Breast epithelium (tissue), 4 donors: ENCODE data around the gene B3GNT7. TPM values are rescaled to one million over a fixed set of nuclear protein-coding genes. Genes with fewer than 3 reads are reported as not detected.
A peak's percentile ranks its signal among the peaks of the same experiment; 100 is the strongest.
"Not testable (repeated sequence)": the region's sequence is repeated elsewhere in the genome, so short reads cannot be mapped to it uniquely, and the experiment has no call there.

Experiments used
- DNase-seq, 2 donors: peaks; one replicate each; pipeline ENCODE4 v3.0.0-alpha.2; 2019; ENCODE audit warnings: low spot score in 2 of 2
- H3K27ac ChIP-seq, 2 donors: fragments of 200-600 bp; sonication (generic) in 1 of 2; one replicate each; pipeline ENCODE4 v1.5.1; 2016 to 2019; ENCODE audit warnings: mild to moderate bottlenecking in 1 of 2
- H3K27me3 ChIP-seq, 2 donors: fragments of 200-600 bp; sonication (generic) in 1 of 2; one replicate each; pipeline versions ENCODE4 v1.5.1 to v1.6.0; 2017 to 2019; ENCODE audit warnings: control low read depth in 1 of 2, mild to moderate bottlenecking in 1 of 2
- H3K36me3 ChIP-seq: fragments of 200-600 bp; one replicate; pipeline ENCODE4 v1.5.1; 2019
- H3K4me1 ChIP-seq, 2 donors: fragments of 200-600 bp; sonication (generic); one replicate each; pipeline ENCODE4 v1.5.1; 2016 to 2019; ENCODE audit warnings: control low read depth in 1 of 2
- H3K4me3 ChIP-seq, 3 donors: fragments of 200-600 bp; sonication (generic); 1 replicate in 2 of 3; 2 replicates in 1 of 3; pipeline ENCODE4 v1.5.1; 2016 to 2019; ENCODE audit warnings: mild to moderate bottlenecking in 3 of 3, moderate library complexity in 2 of 3
- H3K9me3 ChIP-seq, 2 donors: fragments of 200-600 bp; sonication (generic) in 1 of 2; one replicate each; pipeline ENCODE4 v1.5.1; 2016 to 2019; ENCODE audit warnings: control low read depth in 1 of 2
- CTCF ChIP-seq, 3 donors: fragments of 450-650 bp; IDR thresholded peaks; one replicate each; pipeline ENCODE4 v1.5.1; 2016 to 2017; ENCODE audit warnings: antibody characterized with exemption in 3 of 3, mild to moderate bottlenecking in 3 of 3, moderate library complexity in 3 of 3
- POLR2A ChIP-seq: fragments of 450-650 bp; IDR thresholded peaks from one replicate; pipeline ENCODE4 v1.6.1; 2016; ENCODE audit warnings: antibody characterized with exemption, mild to moderate bottlenecking, moderate library complexity
- POLR2AphosphoS5 ChIP-seq, 3 donors: sonication (generic); formaldehyde crosslinking; IDR thresholded peaks; one replicate each; pipeline ENCODE4 v1.6.1; 2017; ENCODE audit warnings: antibody characterized with exemption in 3 of 3
- intact Hi-C: fragments of 100-400 bp; cut with DNase I; formaldehyde crosslinking; loops from one replicate; pipeline ENCODE4 v1.15.1; 2023; ENCODE audit warnings: low total_unique reads
- total RNA-seq, 3 donors: library from RNA; depleted of rRNA; stranded (reverse); fragments of >200 nt; gene quantifications; one replicate each; pipeline ENCODE4 v1.1.0, GENCODE V29; 2016

Gene B3GNT7
- total RNA-seq, 3 donors from 2014 or later: 1.3 to 5.3 (median 2.3) TPM

DNA sequence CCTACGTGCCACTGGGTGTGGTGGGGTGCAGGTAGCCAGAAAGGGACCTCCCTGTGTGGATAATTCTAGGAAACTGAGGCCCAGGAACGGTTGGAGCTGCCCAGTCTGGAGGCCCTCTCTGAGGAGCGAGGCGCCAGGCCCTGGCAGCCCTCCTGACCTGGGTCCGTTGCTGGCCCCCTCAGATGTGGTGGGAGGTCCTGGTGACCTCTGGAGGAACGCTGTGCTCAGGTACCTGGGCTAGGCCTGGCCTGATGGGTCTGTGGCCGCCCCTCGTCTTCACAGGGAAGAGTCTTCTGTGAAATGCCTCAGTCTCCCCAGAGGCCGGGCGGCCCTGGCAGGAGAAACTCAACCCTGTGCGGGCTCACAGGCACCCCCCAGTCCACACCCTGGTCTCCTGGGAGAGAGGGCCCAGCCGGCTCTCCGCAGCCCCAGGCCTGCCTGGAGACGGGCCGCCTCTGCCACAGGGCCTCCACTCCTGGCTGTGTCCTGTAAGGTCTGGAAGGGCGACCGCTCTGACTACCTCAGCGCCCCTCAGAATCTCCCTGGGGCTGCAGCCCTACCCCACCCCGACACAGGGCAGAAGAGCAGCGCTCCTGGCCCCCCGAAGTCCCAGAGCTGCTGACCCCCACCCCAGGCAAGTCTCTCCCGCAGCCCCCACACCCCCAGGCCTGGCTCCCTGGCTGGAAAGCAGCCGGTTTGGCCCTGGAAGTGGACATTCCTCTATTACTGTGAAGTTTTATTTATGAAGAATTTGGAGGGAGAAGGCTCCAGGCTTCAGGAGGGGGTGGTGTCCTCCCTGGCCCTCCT lies 3.7 kb downstream of the B3GNT7 start:
- no peaks in the 10 kb centered on the region for H3K36me3 ChIP-seq
- no peaks in the 10 kb centered on the region for H3K9me3 ChIP-seq
- no peak overlapping the region for H3K4me3 ChIP-seq
- intact Hi-C loops: no loop called here
- peak overlapping the region in 1 of 2 donors; percentile 38 for H3K27ac ChIP-seq
- H3K4me1 ChIP-seq: peaks cover 3 to 10% of the 10 kb centered on the region in 2 donors
- TF ChIP-seq POLR2A: no peak
- TF ChIP-seq CTCF (IDR thresholded peaks at IDR 0.05): no peak
- no peak for TF ChIP-seq POLR2AphosphoS5 (IDR thresholded peaks at IDR 0.05)
- DNase-seq: no peak
- H3K27me3 ChIP-seq: peaks cover 3 to 7% of the 10 kb centered on the region in 2 donors

DNA sequence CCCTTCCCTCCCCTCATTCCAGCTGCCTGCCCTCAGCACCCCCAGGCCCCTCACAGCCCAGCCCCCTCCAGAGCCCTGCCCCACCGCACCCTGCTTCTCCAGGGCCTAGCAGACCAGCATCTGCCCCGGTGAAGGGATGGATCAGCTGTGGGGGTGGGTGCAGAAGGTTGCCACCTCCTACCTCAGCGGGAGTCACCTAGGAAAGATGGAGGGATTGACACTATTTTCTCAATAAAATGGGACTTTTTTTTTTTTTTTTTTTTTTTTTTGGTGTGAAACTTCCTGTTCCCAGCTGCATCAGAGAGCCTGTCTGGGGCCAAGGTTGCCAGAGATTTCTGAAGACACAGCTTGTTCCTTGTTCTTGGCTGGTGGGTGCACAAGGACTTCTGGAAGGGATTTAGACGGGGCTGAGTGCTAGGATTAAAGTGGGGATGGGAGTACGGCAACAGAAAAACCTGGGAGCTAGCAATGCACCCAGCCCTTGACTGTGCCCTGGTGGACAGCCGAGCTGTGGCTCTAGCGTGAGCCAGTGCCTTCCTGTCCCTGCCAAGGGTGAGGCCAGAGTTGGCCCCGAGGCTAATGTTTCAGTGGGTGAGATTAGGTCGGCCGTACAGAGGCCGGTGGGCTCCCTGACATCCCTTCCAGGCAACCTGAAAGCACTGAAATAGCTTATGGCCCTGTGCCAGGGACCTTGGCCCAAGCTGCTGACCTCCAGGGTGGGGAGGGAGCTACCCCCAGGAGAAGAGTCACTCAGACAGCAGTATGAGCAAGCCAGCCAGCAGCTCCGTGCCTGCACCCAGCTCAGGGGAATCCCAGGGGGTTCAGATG lies 4.6 kb downstream of the B3GNT7 start:
- Histone ChIP-seq H3K4me1 (peaks cover 3 to 7% of the 10 kb centered on the region in 2 donors), H3K4me3 (no peak overlapping the region)

DNA sequence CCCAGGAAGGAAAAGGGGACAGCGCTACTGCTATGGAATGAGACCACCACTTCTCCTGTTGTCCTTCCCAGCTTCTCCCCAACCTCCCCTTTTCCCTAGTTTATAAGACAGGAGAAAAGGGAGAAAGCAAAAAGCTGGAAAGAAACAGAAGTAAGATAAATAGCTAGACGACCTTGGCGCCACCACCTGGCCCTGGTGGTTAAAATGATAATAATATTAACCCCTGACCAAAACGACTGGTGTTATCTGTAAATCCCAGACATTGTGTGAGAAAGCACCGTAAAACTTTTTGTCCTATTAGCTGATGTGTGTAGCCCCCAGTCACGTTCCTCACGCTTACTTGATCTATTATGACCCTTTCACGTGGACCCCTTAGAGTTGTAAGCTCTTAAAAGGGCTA lies 5.2 kb downstream of the B3GNT7 start:
- H3K27ac ChIP-seq, H3K9me3 ChIP-seq, DNase-seq, H3K4me3 ChIP-seq, H3K27me3 ChIP-seq, H3K4me1 ChIP-seq, H3K36me3 ChIP-seq: not testable (repeated sequence)
- intact Hi-C loops: loop anchor here (10.0 kb wide), 1 partner anchor 106 kb away; no protein-coding TSS in a partner anchor

More for the DNA sequence above, 4.6 kb downstream of the B3GNT7 start:
- Histone ChIP-seq H3K27ac (peak overlapping the region in 1 of 2 donors; percentile 38), H3K27me3 (peaks cover 3 to 4% of the 10 kb centered on the region in 2 donors), H3K9me3 (no peaks in the 10 kb centered on the region), H3K36me3 (no peaks in the 10 kb centered on the region)
- TF ChIP-seq POLR2AphosphoS5 (IDR thresholded peaks at IDR 0.05) (no peak), CTCF (IDR thresholded peaks at IDR 0.05) (no peak), POLR2A (no peak)
- DNase-seq: no peak
- intact Hi-C loops: loop anchor here (10.0 kb wide), 1 partner anchor 105 kb away; no protein-coding TSS in a partner anchor

GRCh38 chr2:231401101-231401500 lies 5.6 kb downstream of the B3GNT7 start:
- H3K9me3 ChIP-seq, H3K4me1 ChIP-seq, H3K4me3 ChIP-seq, H3K27ac ChIP-seq, H3K36me3 ChIP-seq, H3K27me3 ChIP-seq, DNase-seq: not testable (repeated sequence)
- intact Hi-C loops: loop anchor here (10.0 kb wide), 1 partner anchor 106 kb away; no protein-coding TSS in a partner anchor

DNA sequence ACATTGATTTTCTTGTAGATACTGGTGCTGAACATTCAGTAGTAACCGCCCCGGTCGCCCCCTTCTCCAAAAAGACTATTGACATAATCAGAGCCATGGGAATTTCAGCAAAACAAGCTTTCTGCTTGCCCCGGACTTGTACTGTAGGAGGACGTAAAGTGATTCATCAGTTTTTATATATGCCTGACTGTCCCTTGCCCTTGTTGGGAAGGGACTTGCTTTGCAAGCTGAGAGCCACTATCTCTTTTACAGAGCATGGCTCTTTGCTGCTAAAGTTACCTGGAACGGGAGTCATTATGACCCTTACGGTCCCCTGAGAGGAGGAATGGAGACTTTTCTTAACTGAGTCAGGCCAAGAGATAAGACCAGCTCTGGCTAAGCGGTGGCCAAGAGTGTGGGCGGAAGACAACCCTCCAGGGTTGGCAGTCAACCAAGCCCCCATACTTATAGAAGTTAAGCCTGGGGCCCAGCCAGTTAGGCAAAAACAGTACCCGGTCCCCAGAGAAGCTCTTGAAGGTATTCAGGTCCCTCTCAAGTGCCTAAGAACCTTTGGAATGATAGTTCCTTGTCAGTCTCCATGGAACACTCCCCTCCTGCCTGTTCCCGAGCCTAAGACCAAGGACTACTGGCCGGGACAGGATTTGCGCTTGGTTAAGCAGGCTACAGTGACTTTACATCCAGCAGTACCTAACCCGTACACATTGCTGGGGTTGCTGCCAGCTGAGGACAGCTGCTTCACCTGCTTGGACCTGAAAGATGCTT lies 8.1 kb downstream of the B3GNT7 start:
- intact Hi-C loops: loop anchor here (10.0 kb wide), 1 partner anchor 109 kb away; no protein-coding TSS in a partner anchor
- H3K36me3 ChIP-seq, H3K4me3 ChIP-seq, H3K27me3 ChIP-seq, H3K9me3 ChIP-seq, H3K4me1 ChIP-seq, H3K27ac ChIP-seq, DNase-seq: not testable (repeated sequence)

- not testable (repeated sequence) for H3K36me3 ChIP-seq, H3K27me3 ChIP-seq, H3K4me3 ChIP-seq, H3K27ac ChIP-seq, H3K4me1 ChIP-seq, DNase-seq, H3K9me3 ChIP-seq
- intact Hi-C loops: loop anchor here (10.0 kb wide), 1 partner anchor 109 kb away; no protein-coding TSS in a partner anchor
These were observed 8.7 kb downstream of the B3GNT7 start for GRCh38 chr2:231404183-231404578.
